ENCODE results near the gene PEF1.

- TF ChIP-seq CTCF (IDR thresholded peaks at IDR 0.05; ENCODE audit: insufficient read depth, low read length, poor library complexity, severe bottlenecking) (no peak), EZH2phosphoT487 (conservative IDR thresholded peaks at IDR 0.05; ENCODE audit: low read length) (no peak)
These were observed 13.4 kb upstream of the PEF1 start for GRCh38 chr1:31657972-31658510.
